GM19238 (cell line): Measurements from ENCODE around the gene YY2.
"Not testable (repeated sequence)": the region's sequence is repeated elsewhere in the genome, so short reads cannot be mapped to it uniquely, and the experiment has no call there.

Source experiments
- DNase-seq: peaks from one replicate; pipeline ENCODE4 v3.0.0; 2011; ENCODE audit warnings: low spot score; ENCODE audit not compliant: insufficient read length

Gene YY2

GRCh38 chrX:21874182-21874581, 18.4 kb downstream of the YY2 start:
- not testable (repeated sequence) for DNase-seq

GRCh38 chrX:21875013-21875412, 19.2 kb downstream of the YY2 start:
- no peak for DNase-seq

- no peak for DNase-seq
These were observed 26.2 kb downstream of the YY2 start for GRCh38 chrX:21881881-21882574.

GRCh38 chrX:21883258-21883657, 27.5 kb downstream of the YY2 start:
- no peak for DNase-seq

- DNase-seq = no peak
These were observed 29.8 kb downstream of the YY2 start for GRCh38 chrX:21885568-21885967.

- no peak for DNase-seq
These were observed 49.5 kb downstream of the YY2 start for GRCh38 chrX:21905313-21905712.

- DNase-seq = no peak
These were observed 50.2 kb downstream of the YY2 start for GRCh38 chrX:21905953-21906352.

GRCh38 chrX:21907260-21907659, 51.5 kb downstream of the YY2 start:
- no peak for DNase-seq
